Measurements from ENCODE around the gene NAP1L4.

The NAP1L4 gene

DNA sequence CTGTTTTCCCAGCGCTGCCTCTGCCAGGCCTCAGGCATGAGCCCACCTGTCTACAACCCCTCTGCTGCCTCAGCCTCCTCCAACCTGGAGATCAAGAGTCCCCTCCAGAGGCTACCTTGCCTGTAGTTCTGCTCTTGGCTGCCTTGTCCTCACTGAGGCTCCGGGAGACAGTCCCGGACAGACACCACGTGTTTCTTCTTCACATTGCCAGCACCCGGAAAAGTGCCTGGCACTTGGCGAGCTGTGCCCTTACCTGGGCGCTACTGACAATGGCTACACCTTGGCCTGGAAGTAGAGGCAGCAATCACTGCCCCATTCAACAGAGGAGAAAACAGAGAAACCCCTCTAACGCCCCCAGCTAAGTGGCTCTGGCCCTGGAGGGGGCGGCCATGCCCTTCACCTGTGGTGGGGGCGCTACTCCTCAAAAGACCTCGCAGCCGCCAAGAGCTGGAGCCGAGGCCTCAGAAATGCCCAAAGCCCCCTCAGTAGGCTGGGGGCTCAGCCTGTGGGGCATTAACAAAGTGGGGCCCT is 3.0 kb upstream of the NAP1L4 start:
- no peak overlapping the region for H3K4me2 ChIP-seq (ENCODE audit: low read depth, low read length, poor library complexity, severe bottlenecking)
- H3K9me3 ChIP-seq (ENCODE audit: insufficient read depth, low read depth, low read length) = no peaks in the 10 kb centered on the region
- TF ChIP-seq EZH2phosphoT487 (IDR thresholded peaks at IDR 0.05; ENCODE audit: borderline replicate concordance) = no peak
- TF ChIP-seq, protein P1, sequence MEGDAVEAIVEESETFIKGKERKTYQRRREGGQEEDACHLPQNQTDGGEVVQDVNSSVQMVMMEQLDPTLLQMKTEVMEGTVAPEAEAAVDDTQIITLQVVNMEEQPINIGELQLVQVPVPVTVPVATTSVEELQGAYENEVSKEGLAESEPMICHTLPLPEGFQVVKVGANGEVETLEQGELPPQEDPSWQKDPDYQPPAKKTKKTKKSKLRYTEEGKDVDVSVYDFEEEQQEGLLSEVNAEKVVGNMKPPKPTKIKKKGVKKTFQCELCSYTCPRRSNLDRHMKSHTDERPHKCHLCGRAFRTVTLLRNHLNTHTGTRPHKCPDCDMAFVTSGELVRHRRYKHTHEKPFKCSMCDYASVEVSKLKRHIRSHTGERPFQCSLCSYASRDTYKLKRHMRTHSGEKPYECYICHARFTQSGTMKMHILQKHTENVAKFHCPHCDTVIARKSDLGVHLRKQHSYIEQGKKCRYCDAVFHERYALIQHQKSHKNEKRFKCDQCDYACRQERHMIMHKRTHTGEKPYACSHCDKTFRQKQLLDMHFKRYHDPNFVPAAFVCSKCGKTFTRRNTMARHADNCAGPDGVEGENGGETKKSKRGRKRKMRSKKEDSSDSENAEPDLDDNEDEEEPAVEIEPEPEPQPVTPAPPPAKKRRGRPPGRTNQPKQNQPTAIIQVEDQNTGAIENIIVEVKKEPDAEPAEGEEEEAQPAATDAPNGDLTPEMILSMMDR (conservative IDR thresholded peaks at IDR 0.05; ENCODE audit: low read length) = no peak
- H3K79me2 ChIP-seq (ENCODE audit: insufficient read depth, low read length) = peaks cover 18% of the 10 kb centered on the region
- no peak overlapping the region for H3K4me3 ChIP-seq (ENCODE audit: low read length, poor library complexity, severe bottlenecking)
- H2AFZ ChIP-seq (ENCODE audit: low read length) = no peak overlapping the region
- no peaks in the 10 kb centered on the region for H3F3A ChIP-seq (ENCODE audit: low read depth)
- peaks cover 13% of the 10 kb centered on the region for H3K4me1 ChIP-seq (ENCODE audit: insufficient read depth, low read length, poor library complexity, severe bottlenecking)
- no peaks in the 10 kb centered on the region for H3K27me3 ChIP-seq (ENCODE audit: insufficient read depth, low read length, poor library complexity, severe bottlenecking)
- peaks cover 1% of the 10 kb centered on the region; the same call in 1 of the 2 replicates for H3K36me3 ChIP-seq (ENCODE audit: insufficient read depth, low read length)
- no peak overlapping the region for H3K9ac ChIP-seq (ENCODE audit: low read depth, low read length, poor library complexity, severe bottlenecking)
- H3K9me2 ChIP-seq (replicated peaks; ENCODE audit: low read depth, low read length) = no peaks in the 10 kb centered on the region
- H4K20me1 ChIP-seq (ENCODE audit: insufficient read depth, low read length, poor library complexity, severe bottlenecking) = peaks cover 17% of the 10 kb centered on the region

DNA sequence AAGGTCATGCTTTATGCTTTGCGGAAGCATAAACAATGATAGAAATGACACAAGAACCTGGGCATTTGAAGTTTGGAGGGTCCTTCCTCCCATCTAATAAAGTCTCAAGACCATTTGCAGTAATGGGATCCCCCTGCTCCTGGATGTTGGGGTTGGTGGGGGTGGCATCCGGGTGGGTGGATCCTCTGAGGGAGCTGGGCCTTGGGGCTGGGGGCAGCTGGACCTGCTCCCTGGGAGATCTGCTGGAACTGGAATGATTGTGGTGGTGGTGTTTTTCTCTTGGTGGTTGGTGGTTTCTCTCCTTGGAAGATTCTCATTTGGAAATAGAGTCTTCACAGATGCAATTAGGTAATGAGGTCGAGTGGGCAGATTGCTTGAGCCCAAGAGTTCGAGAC is 2.2 kb upstream of the NAP1L4 start:
- H3K9me2 ChIP-seq (replicated peaks; ENCODE audit: low read depth, low read length) = no peaks in the 10 kb centered on the region
- TF ChIP-seq, protein P1 (conservative IDR thresholded peaks at IDR 0.05; ENCODE audit: low read length) = no peak
- TF ChIP-seq EZH2phosphoT487 (IDR thresholded peaks at IDR 0.05; ENCODE audit: borderline replicate concordance) = no peak
- H3K4me1 ChIP-seq (ENCODE audit: insufficient read depth, low read length, poor library complexity, severe bottlenecking) = peaks cover 20% of the 10 kb centered on the region
- H3K9me3 ChIP-seq (ENCODE audit: insufficient read depth, low read depth, low read length) = no peaks in the 10 kb centered on the region
- no peak overlapping the region for H3K4me2 ChIP-seq (ENCODE audit: low read depth, low read length, poor library complexity, severe bottlenecking)
- H3K36me3 ChIP-seq (ENCODE audit: insufficient read depth, low read length) = no peaks in the 10 kb centered on the region
- no peak overlapping the region for H3K9ac ChIP-seq (ENCODE audit: low read depth, low read length, poor library complexity, severe bottlenecking)
- peaks cover 24% of the 10 kb centered on the region for H4K20me1 ChIP-seq (ENCODE audit: insufficient read depth, low read length, poor library complexity, severe bottlenecking)
- no peaks in the 10 kb centered on the region for H3F3A ChIP-seq (ENCODE audit: low read depth)
- H2AFZ ChIP-seq (ENCODE audit: low read length) = no peak overlapping the region
- H3K27me3 ChIP-seq (ENCODE audit: insufficient read depth, low read length, poor library complexity, severe bottlenecking) = no peaks in the 10 kb centered on the region
- peaks cover 26% of the 10 kb centered on the region for H3K79me2 ChIP-seq (ENCODE audit: insufficient read depth, low read length)
- no peak overlapping the region for H3K4me3 ChIP-seq (ENCODE audit: low read length, poor library complexity, severe bottlenecking)

DNA sequence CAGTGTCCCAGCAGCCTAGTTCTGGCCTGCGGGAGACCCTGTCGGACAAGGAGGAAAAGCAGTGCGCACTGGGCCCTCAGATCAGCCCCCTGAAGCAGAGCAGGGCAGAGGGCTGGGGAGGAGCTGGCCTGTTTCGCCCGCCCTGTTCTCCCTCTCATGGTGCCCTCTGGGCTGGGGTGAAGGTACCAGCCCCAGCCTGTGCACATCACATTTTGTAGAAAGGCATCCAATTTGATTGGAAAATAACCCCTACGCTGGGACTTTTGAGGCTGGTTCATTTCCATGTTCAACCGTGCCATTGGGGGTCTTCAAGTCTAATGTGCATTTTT is 832 bp upstream of the NAP1L4 start:
- peaks cover 4% of the 10 kb centered on the region; the same call in 1 of the 2 replicates for H3F3A ChIP-seq (ENCODE audit: low read depth)
- H3K4me2 ChIP-seq (ENCODE audit: low read depth, low read length, poor library complexity, severe bottlenecking) = peak overlapping the region; percentile 83
- TF ChIP-seq, protein P1 (conservative IDR thresholded peaks at IDR 0.05; ENCODE audit: low read length) = no peak
- TF ChIP-seq EZH2phosphoT487 (IDR thresholded peaks at IDR 0.05; ENCODE audit: borderline replicate concordance) = no peak
- H3K36me3 ChIP-seq (ENCODE audit: insufficient read depth, low read length) = no peaks in the 10 kb centered on the region
- H3K9me2 ChIP-seq (replicated peaks; ENCODE audit: low read depth, low read length) = no peaks in the 10 kb centered on the region
- H4K20me1 ChIP-seq (ENCODE audit: insufficient read depth, low read length, poor library complexity, severe bottlenecking) = peaks cover 37% of the 10 kb centered on the region
- H3K27me3 ChIP-seq (ENCODE audit: insufficient read depth, low read length, poor library complexity, severe bottlenecking) = no peaks in the 10 kb centered on the region
- H2AFZ ChIP-seq (ENCODE audit: low read length) = peak overlapping the region; percentile 93
- H3K79me2 ChIP-seq (ENCODE audit: insufficient read depth, low read length) = peaks cover 39% of the 10 kb centered on the region
- H3K4me1 ChIP-seq (ENCODE audit: insufficient read depth, low read length, poor library complexity, severe bottlenecking) = peaks cover 22% of the 10 kb centered on the region
- peak overlapping the region; percentile 99 for H3K4me3 ChIP-seq (ENCODE audit: low read length, poor library complexity, severe bottlenecking)
- peak overlapping the region; percentile 98 for H3K9ac ChIP-seq (ENCODE audit: low read depth, low read length, poor library complexity, severe bottlenecking)
- H3K9me3 ChIP-seq (ENCODE audit: insufficient read depth, low read depth, low read length) = no peaks in the 10 kb centered on the region
